Endothelial cell of umbilical vein (primary cell): ENCODE data around the gene NUDT8. TPM values are rescaled to one million over a fixed set of nuclear protein-coding genes. Genes with fewer than 3 reads are reported as not detected.
A peak's percentile ranks its signal among the peaks of the same experiment; 100 is the strongest.

Experiments used
- BruUV-seq: library from RNA; stranded (reverse); fragments of 400-500 nt; replicated peaks from 2 replicates; lab custom pipeline; 2021; lab: Mats Ljungman, UMichigan
- CTCF ChIA-PET: fragments of 300-600, 350-600 bp; sonication (Branson Sonifier 250); formaldehyde crosslinking; loops from one replicate; lab custom pipeline; 2021; ENCODE audit warnings: antibody characterized with exemption, inconsistent platforms; lab: Charles Lee
- POLR2A ChIA-PET: fragments of 300-600, 350-600 bp; sonication (Branson Sonifier 250); formaldehyde crosslinking; loops from one replicate; lab custom pipeline; 2021; ENCODE audit warnings: antibody characterized with exemption, inconsistent platforms; lab: Charles Lee
- DNase-seq: peaks from one replicate; pipeline ENCODE4 v3.0.0-alpha.2; 2011; ENCODE audit warnings: low read depth, low spot score
- FAIRE-seq: peaks from 2 replicates; lab custom pipeline; 2011; peaks lifted over from hg19 to GRCh38; lab: Jason Lieb, UNC
- H2AFZ ChIP-seq: 2 replicates; pipeline ENCODE4 v1.6.0; 2012; ENCODE audit warnings: low read depth, low read length, control low read depth, inconsistent platforms
- H3K27ac ChIP-seq: 2 replicates; pipeline ENCODE4 v1.5.1; 2011; ENCODE audit warnings: low read depth, mild to moderate bottlenecking, control low read depth, low read length, moderate library complexity; ENCODE audit not compliant: insufficient read depth
- H3K27me3 ChIP-seq, 2 experiments: 2 replicates each; pipeline versions ENCODE4 v1.6.0 to v1.6.1; 2011; ENCODE audit warnings: low read length in 2 of 2, mixed read lengths in 1 of 2; ENCODE audit not compliant: control insufficient read depth in 2 of 2, insufficient read depth in 2 of 2
- H3K36me3 ChIP-seq, 2 experiments: 2 replicates in 1 of 2; 3 replicates in 1 of 2; pipeline ENCODE4 v1.5.1; 2011; ENCODE audit warnings: low read length in 2 of 2, mild to moderate bottlenecking in 1 of 2, moderate library complexity in 1 of 2; ENCODE audit not compliant: control insufficient read depth in 2 of 2, insufficient read depth in 2 of 2; ENCODE audit errors: extremely low read depth in 1 of 2
- H3K4me1 ChIP-seq: 3 replicates; pipeline ENCODE4 v1.5.1; 2011; ENCODE audit warnings: mild to moderate bottlenecking, low read length; ENCODE audit not compliant: control insufficient read depth, insufficient read depth; ENCODE audit errors: extremely low read depth
- H3K4me2 ChIP-seq: 2 replicates; pipeline ENCODE4 v1.6.1; 2011; ENCODE audit warnings: low read length, control low read depth, mixed read lengths; ENCODE audit not compliant: insufficient read depth
- H3K4me3 ChIP-seq, 3 experiments: fragments of 200-600 bp in 1 of 3; sonication (generic), shearing (Covaris generic) in 1 of 3; replicated peaks in 1 of 3; 2 replicates each; pipeline ENCODE4 v1.5.1; 2011 to 2016; ENCODE audit warnings: control low read depth in 3 of 3, low read length in 3 of 3, mild to moderate bottlenecking in 2 of 3, inconsistent platforms in 1 of 3, low read depth in 1 of 3, moderate library complexity in 1 of 3; ENCODE audit not compliant: insufficient read depth in 1 of 3
- H3K79me2 ChIP-seq: 2 replicates; pipeline ENCODE4 v1.6.0; 2012; ENCODE audit warnings: low read length, inconsistent platforms; ENCODE audit not compliant: control insufficient read depth, insufficient read depth
- H3K9ac ChIP-seq: replicated peaks from 2 replicates; pipeline ENCODE3; 2011; ENCODE audit warnings: low read length, control low read depth; ENCODE audit not compliant: insufficient read depth; ENCODE audit errors: extremely low read depth
- H3K9me1 ChIP-seq: replicated peaks from 3 replicates; pipeline ENCODE4 v1.6.0; 2011; ENCODE audit warnings: mild to moderate bottlenecking, low read length; ENCODE audit not compliant: control insufficient read depth, insufficient read depth; ENCODE audit errors: extremely low read depth
- H3K9me3 ChIP-seq: replicated peaks from 2 replicates; pipeline ENCODE4 v1.5.1; 2012; ENCODE audit warnings: low read length, inconsistent platforms; ENCODE audit not compliant: control insufficient read depth, insufficient read depth
- H4K20me1 ChIP-seq: replicated peaks from 2 replicates; pipeline ENCODE3; 2011; ENCODE audit warnings: mild to moderate bottlenecking, low read length; ENCODE audit not compliant: control insufficient read depth, insufficient read depth; ENCODE audit errors: extremely low read depth
- CTCF ChIP-seq, 2 donors: IDR thresholded peaks; 1 replicate in 1 of 2; 2 replicates in 1 of 2; pipeline ENCODE4 v1.5.1; 2011; ENCODE audit warnings: low read length in 2 of 2, mild to moderate bottlenecking in 2 of 2, moderate library complexity in 2 of 2, control low read depth in 1 of 2, inconsistent platforms in 1 of 2, low read depth in 1 of 2; ENCODE audit not compliant: insufficient read depth in 1 of 2; ENCODE audit errors: extremely low read depth in 1 of 2
- EZH2 ChIP-seq: IDR thresholded peaks from 2 replicates; pipeline ENCODE4 v1.6.1; 2012; ENCODE audit warnings: borderline replicate concordance, low read depth, mild to moderate bottlenecking, moderate library complexity, low read length, inconsistent platforms; ENCODE audit not compliant: severe bottlenecking
- MYC ChIP-seq: IDR thresholded peaks from one replicate; pipeline ENCODE4 v1.6.1; 2011; ENCODE audit warnings: mild to moderate bottlenecking, low read depth, low read length
- dilution Hi-C: fragments of 300-500 bp; cut with MboI; formaldehyde crosslinking; loops from one replicate; pipeline ENCODE4 v1.15.0; 2019; ENCODE audit warnings: low sequenced_read_pairs; ENCODE audit not compliant: extremely low pct_ligation_motif_present
- intact Hi-C: fragments of 100-400 bp; cut with micrococcal nuclease; formaldehyde crosslinking; loops from one replicate; pipeline ENCODE4 v1.10.0; 2022
- polyA plus RNA-seq, 4 experiments: library from polyadenylated mRNA; depleted of rRNA in 3 of 4; stranded (reverse) in 3 of 4; unstranded in 1 of 4; fragments of >200 nt; gene quantifications; 2 replicates each; pipeline versions ENCODE4 v1.2.1 to v1.2.3, GENCODE V29; 2011 to 2012; ENCODE audit warnings: missing spikeins in 1 of 4
- total RNA-seq: library from RNA; stranded (reverse); gene quantifications from 2 replicates; pipeline ENCODE4 v1.2.3, GENCODE V29; 2021

Gene NUDT8
- total and polyA plus RNA-seq, 2 donors (not counting 3 experiments of a cell fraction or from before 2014, with no cell fraction given), result 14.1 to 20.4 TPM

DNA sequence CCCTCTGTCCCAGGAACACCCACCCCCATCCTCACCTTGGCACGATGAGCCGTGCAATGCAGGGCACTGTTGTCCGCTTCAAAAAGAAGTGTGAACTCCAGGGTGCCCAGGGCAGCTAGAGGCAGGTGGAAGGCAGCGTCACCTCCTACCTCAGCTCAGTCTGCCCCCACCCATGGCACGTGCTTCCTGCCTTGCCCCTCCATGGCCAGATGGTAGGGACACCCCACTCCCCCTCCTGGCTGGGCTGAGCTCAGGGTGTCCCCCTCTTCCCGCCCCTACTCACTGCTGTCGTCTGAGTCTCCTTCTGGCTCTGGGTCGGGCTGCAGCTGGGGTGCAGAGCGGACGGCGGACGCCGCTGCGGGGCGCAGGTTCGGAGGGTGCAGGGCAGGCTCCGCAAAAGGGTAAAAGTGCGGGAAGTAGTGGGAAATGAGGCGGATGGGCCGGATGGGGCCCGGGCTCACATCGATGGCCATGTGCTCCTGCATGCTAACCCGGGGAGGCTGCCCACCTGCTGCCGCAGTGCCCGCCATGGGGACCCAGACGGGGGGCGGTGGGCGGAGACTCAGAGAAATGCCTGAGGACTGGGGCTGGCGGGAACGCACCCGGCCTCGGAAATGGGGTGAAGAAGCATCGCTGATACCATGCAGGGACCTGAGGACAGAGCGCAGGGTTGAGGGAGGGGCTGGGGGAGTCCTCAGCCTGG lies 13.9 kb downstream of the NUDT8 start:
- Histone ChIP-seq H3K27me3 (peaks cover 14 to 21% of the 10 kb centered on the region in 2 experiments), H3K4me2 (no peak overlapping the region), H3K4me1 (no peaks in the 10 kb centered on the region), H3K9me3 (no peaks in the 10 kb centered on the region), H3K4me3 (no peak overlapping the region), H4K20me1 (no peaks in the 10 kb centered on the region), H3K79me2 (no peaks in the 10 kb centered on the region), H3K9ac (no peak overlapping the region), H2AFZ (no peak overlapping the region), H3K27ac (no peak overlapping the region), H3K36me3 (peaks cover 0 to 9% of the 10 kb centered on the region in 2 experiments), H3K9me1 (no peaks in the 10 kb centered on the region)
- no peak for TF ChIP-seq MYC
- peak; percentile 26 for TF ChIP-seq EZH2
- TF ChIP-seq CTCF (IDR thresholded peaks at IDR 0.05; ENCODE audit: extremely low read depth in 1 of 2, insufficient read depth in 1 of 2, low read depth in 1 of 2, low read length in 2 of 2), result no peak
- POLR2A ChIA-PET, result no interaction called here
- no peak for DNase-seq
- intact Hi-C loops (no loop called here), dilution Hi-C loops (no loop called here)
- CTCF ChIA-PET, result interaction anchor here (1.0 to 6.8 kb wide), 3 partner anchors 13 to 44 kb away, joined by 3 to 98 read pairs (median 3); partner anchors contain the start of gene NUDT8
- no peak for FAIRE-seq
- BruUV-seq, result no TSS peak
